Stimulated activated memory B cell treated with anti-CD40 and anti-IgM and Interleukin-4, amounts not matched to agents 10 μg/mL and 1 μg/mL and 100 μg/mL, for 72 hours (primary cell): ENCODE measurements around the gene SLCO1B1.

Experiments used
- ATAC-seq: fragments of 150-1000 bp; cut with Tn5 transposase; 2 replicates; pipeline ENCODE4 v1.10.0; 2021
- H3K27ac Mint-ChIP-seq: one replicate; pipeline ENCODE4 v1.8.0; 2022; ENCODE audit warnings: mild to moderate bottlenecking, mixed read lengths
- H3K27me3 Mint-ChIP-seq: one replicate; pipeline ENCODE4 v1.8.0; 2022; ENCODE audit warnings: mixed read lengths
- H3K36me3 Mint-ChIP-seq: one replicate; pipeline ENCODE4 v1.8.0; 2022; ENCODE audit warnings: mixed read lengths
- H3K4me1 Mint-ChIP-seq: one replicate; pipeline ENCODE4 v1.8.0; 2022; ENCODE audit warnings: mixed read lengths
- H3K4me3 Mint-ChIP-seq: one replicate; pipeline ENCODE4 v1.8.0; 2022; ENCODE audit warnings: mild to moderate bottlenecking, moderate library complexity, mixed read lengths
- H3K9me3 Mint-ChIP-seq: one replicate; pipeline ENCODE4 v1.8.0; 2022; ENCODE audit warnings: mixed read lengths

Gene SLCO1B1

GRCh38 chr12:21265932-21266331 is 134.9 kb downstream of the SLCO1B1 start:
- peaks cover 9% of the 10 kb centered on the region for H3K27me3 Mint-ChIP-seq
- no peak for ATAC-seq
- H3K36me3 Mint-ChIP-seq = peaks cover 6% of the 10 kb centered on the region
- H3K9me3 Mint-ChIP-seq = peaks cover 11% of the 10 kb centered on the region
- H3K27ac Mint-ChIP-seq = no peak overlapping the region
- H3K4me3 Mint-ChIP-seq = no peak overlapping the region
- no peaks in the 10 kb centered on the region for H3K4me1 Mint-ChIP-seq

DNA sequence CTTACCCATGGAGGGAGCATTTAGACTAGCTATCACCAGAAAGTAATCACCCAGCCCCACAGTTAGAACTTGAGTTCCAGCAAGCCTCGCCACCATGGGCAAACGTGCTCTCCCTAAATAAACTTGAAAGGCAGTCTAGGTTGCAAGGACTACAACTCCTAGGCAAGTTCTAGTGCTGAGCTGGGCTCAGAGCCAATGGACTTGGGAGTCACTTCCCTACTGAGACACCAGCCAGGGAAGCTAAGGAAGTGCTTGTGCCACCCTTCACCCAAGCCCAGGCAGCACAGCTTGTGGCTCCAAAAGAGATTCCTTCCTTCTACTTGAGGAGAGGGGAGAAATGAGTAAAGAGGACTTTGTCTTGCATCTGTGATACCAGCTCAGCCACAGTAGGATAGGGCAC is 145.8 kb downstream of the SLCO1B1 start:
- ATAC-seq = no peak
- no peaks in the 10 kb centered on the region for H3K9me3 Mint-ChIP-seq
- H3K27ac Mint-ChIP-seq = no peak overlapping the region
- no peaks in the 10 kb centered on the region for H3K4me1 Mint-ChIP-seq
- H3K36me3 Mint-ChIP-seq = no peaks in the 10 kb centered on the region
- peaks cover 42% of the 10 kb centered on the region for H3K27me3 Mint-ChIP-seq
- no peak overlapping the region for H3K4me3 Mint-ChIP-seq
